22Rv1 (cell line): Measurements from ENCODE around the gene OGFR.

Experiments
- H3K27ac ChIP-seq: fragments of 450-650 bp; 2 replicates; pipeline ENCODE4 v1.5.1; 2017
- ZFX ChIP-seq: fragments of 450-650 bp; IDR thresholded peaks from 2 replicates; pipeline ENCODE4 v1.6.1; 2017; ENCODE audit warnings: antibody characterized with exemption, borderline replicate concordance
- TF ChIP-seq, protein P1 (sequence below): fragments of 450-650 bp; IDR thresholded peaks from 2 replicates; pipeline ENCODE4 v1.5.1; 2017; ENCODE audit warnings: mild to moderate bottlenecking

The OGFR gene

DNA sequence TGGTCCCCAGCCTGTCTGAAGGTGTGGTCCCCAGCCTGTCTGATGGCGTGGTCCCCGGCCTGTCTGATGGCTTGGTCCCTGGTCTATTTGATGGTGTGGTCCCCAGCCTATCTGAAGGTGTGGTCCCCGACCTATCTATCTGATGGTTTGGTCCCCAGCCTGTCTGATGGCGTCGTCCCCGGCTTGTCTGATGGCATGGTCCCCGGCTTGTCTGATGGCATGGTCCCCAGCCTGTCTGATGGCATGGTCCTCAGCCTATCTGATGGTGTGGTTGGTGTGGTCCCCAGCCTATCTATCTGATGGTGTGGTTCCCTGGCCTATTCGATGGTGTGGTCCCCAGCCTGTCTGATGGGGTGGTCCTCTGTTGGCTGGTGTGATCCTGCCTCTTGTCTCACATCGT lies 26.6 kb upstream of the OGFR start:
- no peak for TF ChIP-seq ZFX
- TF ChIP-seq, protein P1, sequence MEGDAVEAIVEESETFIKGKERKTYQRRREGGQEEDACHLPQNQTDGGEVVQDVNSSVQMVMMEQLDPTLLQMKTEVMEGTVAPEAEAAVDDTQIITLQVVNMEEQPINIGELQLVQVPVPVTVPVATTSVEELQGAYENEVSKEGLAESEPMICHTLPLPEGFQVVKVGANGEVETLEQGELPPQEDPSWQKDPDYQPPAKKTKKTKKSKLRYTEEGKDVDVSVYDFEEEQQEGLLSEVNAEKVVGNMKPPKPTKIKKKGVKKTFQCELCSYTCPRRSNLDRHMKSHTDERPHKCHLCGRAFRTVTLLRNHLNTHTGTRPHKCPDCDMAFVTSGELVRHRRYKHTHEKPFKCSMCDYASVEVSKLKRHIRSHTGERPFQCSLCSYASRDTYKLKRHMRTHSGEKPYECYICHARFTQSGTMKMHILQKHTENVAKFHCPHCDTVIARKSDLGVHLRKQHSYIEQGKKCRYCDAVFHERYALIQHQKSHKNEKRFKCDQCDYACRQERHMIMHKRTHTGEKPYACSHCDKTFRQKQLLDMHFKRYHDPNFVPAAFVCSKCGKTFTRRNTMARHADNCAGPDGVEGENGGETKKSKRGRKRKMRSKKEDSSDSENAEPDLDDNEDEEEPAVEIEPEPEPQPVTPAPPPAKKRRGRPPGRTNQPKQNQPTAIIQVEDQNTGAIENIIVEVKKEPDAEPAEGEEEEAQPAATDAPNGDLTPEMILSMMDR: no peak
- no peak overlapping the region for H3K27ac ChIP-seq

DNA sequence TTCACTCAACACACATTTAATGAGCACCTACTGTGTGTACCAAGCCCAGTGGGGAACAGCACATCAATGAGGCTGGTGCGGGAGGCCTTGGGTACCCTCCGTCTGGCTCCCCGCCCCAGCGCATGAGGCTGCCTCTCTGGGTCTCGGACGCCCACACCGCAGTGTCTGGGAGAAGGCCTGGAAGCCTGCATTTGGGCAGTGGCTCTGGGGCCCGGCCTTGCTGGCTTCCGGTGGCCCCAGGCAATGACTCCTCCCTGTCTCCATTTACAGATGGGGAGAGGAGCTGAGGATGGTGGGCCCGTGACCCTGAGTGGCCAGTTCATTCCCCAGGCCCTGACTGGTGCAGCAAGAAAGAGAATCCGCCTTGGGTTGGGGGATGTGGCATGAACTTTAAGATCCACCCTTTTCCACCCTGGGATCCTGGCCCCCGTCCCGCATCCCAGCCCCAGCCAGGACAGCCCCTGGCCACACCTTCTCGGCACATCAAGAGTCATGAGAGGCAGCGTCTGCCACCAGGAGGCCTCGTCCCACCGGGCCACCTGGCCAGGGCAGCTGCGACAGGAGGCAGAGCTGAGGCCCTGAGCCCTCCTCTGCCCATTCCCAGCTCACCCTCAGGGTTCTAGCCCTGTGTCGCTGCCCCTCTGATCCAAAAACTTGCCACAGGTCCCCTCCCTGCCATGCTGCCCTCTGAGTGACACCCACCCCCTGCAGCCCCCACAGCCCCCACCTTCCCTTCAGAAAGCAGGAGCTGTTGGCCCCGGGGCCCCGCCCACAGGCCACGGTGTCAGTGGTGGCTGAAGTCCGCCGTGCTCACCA lies 25.8 kb upstream of the OGFR start:
- no peak overlapping the region for H3K27ac ChIP-seq
- TF ChIP-seq, protein P1: no peak
- TF ChIP-seq ZFX: no peak

DNA sequence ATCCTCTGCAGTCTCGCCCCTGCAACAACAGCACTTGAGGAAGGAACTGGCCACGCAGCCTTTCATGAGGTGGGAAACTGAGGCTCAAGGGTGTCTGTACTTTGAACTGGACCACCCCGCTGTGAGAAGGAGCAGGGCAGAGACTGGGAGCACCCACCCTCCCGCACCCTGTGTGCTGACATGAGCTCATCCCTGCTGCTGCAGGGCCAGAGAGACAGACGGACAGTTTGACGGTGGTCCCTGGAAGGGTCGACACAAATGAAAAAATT lies 25.3 kb upstream of the OGFR start:
- TF ChIP-seq, protein P1: no peak
- no peak for TF ChIP-seq ZFX
- no peak overlapping the region for H3K27ac ChIP-seq

DNA sequence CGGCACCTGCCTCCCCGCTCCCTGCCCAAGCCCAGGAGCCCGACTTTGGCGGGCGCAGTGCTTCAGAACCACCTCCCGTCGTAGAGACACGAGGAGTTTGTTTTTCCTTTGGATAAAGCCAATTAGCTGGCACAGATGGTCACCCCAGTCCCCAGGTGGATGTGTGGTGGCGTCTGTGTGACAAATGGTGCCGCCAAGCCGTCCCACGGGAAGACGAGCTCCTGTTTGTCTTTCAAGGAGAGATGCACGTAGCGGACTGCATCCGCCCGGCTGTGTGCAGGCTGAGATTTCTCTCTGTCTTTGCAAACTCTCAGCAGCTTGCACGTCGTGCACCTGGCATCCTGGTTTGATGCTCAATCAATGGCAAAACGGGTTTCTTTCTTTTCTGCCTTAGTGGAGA lies 24.4 kb upstream of the OGFR start:
- no peak overlapping the region for H3K27ac ChIP-seq
- TF ChIP-seq ZFX: no peak
- TF ChIP-seq, protein P1: no peak

DNA sequence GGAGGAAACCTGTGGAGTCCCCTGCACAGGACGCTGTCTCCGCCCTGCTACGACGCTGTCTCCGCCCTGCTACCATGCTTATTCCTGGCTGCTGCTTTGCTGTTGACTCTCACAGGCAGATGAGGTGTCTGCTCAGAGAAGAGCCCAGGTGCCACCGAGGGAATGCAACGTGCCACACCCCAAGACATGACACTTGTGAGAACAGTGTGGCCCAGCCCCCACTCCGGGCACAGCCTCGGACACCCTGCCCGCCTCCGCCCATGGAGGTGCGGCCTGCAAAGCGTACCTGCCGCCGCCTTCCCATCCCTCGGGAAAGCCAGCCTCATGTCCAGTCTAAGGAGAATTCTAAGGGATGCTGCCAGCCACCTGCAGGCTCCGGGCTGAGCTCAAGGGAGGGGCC lies 23.9 kb upstream of the OGFR start:
- no peak overlapping the region for H3K27ac ChIP-seq
- TF ChIP-seq, protein P1: no peak
- no peak for TF ChIP-seq ZFX

DNA sequence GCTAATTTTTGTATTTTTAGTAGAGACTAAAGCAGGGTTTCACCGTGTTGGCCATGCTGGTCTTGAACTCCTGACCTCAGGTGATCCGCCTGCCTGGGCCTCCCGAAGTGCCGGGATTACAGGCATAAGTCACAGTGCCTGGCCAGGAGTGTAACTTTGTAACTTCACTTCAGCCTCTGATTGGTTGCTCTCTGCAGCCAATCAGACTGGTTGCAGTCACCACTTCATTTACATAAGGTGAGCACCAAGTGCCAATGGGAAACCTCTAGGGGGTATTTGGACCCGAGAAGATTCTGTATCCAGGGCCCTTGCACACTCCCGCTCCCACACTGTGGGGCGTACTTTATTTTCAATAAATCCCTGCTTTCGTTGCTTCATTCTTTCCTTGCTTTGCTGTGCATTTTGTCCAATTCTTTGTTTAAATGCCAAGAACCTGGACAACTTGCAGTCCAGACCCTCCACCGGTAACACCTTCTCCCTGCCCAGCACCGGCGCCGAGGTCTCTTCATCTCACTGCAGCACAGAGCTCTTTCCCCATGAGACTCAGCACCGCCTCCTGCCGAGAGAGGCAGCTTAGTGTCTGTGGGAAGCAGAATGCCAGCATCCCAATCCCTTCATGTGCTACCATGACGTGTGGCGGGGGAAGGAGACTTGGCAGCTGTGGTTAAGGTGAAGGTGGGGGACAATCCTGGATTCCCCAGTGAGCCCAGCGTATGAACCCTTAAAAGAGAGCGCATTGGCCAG lies 22.3 kb upstream of the OGFR start:
- TF ChIP-seq, protein P1: peak; percentile 70
- TF ChIP-seq ZFX: no peak
- H3K27ac ChIP-seq: peak overlapping the region; percentile 49; the same call in 1 of the 2 replicates

DNA sequence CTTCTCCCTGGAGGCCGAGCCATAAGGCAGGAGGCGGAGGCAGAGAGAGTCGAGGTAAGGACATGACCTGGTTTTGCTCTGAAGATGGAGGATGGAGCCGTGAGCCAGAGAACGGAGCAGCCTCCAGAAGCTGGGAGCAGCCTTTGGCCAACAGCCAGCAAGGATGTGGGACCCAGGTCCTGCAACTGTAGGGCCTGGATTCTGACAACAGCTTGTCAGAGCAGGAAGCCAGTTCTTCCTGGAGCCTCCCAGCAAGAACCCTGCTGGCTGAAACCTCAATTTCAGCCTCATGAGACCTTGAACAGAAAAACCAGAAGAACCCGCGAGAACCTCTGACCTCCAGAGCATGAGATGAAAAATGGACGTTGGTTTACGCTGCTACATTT lies 21.7 kb upstream of the OGFR start:
- TF ChIP-seq ZFX: no peak
- TF ChIP-seq, protein P1: no peak; the same call in 1 of the 2 replicates
- H3K27ac ChIP-seq: no peak overlapping the region
